ENCODE results near the gene MRPL14.
A peak's percentile ranks its signal among the peaks of the same experiment; 100 is the strongest.
"Not testable (repeated sequence)": the region's sequence is repeated elsewhere in the genome, so short reads cannot be mapped to it uniquely, and the experiment has no call there.

MRPL14 gene

DNA sequence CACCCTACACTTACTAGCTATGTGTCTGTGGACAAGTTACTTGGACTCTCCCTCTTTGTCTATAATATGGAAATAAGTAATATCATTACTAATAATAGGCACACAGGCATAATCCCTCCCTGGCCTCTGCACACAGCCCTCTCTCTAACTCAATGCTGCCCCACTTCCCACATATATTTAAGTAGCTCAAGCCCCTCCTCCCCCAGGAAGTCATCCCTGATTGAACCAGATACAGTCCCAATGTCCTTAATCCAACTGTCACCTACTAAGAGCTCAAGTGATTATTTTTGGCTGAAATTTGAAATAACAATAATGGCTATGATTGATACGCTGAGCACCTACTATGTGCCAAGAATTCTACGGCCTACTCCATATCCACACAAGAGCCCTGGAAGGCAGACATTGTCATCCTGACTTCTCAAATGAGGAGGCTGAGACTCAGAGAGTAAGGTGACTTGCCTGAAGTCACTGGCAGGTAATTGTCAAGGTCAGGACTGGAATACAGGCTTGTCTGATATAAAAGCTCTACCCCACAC is 29.4 kb downstream of the MRPL14 start:
- no peak for DNase-seq

DNA sequence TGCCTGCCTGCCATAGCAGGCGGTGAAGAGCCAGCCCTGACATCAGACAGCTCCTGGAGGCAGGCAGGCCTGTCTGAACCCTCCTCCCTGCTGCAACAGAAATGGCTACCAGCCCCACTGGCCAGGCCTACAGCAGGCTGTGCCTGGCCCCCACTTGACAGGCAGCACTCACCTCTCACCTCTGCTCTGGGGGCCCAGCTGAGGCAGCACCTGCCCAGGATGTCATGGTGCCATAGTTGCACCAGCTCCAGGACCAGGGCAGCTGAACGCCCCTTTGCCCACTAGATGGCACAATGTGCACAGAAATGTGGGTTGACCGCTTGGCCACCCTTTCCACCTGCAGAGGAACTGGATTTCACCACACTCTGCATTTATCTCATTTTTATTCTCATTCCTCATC is 30.6 kb downstream of the MRPL14 start:
- DNase-seq = peak; percentile 78

DNA sequence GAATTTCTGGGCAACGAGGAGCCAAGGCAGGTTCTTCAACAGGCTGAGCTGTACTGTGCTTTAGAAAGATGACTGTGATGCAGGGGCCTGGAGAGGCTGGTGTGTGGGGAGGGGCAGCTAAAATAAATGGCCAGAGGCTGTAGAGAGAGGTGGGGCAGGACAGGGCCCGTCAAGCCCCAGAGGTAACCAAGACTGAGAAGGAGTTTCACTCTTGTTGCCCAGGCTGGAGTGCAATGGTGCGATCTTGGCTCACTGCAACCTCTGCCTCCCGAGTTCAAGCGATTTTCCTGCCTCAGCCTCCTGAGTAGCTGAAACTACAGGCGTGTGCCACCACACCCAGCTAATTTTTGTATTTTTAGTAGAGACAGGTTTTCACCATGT is 32.0 kb downstream of the MRPL14 start:
- DNase-seq = not testable (repeated sequence)

DNA sequence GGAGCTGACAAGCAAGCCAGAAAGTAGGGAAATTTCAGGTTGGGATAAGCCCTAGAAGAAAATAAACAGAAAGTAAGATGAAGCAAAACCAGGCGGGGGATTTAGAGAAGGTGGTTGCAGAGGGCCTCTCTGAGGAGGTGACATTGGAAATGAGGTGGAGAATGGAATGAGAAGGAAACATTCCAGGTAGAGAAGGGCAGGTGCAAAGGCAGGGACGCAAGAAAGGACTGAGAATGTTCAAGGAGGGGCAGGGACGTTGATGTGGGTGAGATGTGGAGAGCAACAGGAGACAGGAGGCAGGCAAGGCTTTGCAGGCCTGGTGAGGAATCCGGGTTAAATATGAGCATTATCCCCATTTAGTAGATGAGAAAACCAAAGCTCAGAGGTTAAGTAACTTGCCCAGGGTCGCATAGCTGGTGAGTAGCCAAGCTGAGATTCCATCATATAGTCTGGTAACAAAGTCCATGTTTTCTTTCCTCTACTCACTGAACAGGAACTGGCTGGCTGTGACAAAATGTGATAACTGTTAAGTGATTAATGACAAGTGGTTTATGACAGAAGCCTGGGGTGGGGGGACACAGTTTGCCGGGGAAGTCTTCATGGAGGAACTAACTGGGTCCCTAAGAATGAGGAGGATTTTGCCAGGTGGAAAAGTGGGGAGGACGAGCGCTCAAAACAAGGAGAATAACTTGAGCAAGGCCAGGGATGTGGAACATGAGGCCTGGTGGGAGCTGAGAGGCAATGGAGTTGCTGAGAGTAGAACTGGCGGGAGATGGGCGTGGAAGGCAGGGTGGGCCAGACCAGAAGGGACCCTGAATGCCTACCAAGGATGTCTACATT is 32.6 kb downstream of the MRPL14 start:
- DNase-seq = no peak

DNA sequence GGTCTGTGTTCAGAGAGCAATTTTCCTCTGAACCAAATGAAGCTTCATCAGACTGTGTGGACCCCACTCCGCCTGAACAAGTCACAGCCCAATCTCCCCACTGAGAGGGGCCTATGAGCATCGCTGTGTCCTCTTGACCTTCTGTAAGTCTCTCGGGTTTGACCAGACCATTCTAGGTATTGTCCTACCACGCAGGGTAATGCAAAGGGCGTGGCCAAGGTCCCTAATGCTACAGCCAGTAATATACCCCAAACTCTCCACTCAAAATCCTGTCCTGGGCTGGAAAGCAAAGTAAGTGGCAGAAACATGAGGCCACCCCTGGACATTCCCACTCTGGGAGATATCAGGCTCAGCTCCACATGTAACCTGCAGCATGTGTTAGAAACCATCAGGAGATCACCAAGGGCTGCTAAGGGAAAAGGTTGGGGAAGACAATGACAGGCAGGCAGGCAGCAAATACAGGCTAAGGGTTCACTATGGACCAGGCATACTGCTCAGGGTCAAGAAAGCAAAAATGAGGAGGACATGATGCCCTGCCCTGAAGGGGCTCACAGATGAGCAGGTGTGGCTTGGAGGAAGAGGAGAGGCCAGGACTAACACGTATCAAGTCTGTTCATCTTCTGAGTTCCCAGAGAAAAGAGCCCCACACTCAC is 33.4 kb downstream of the MRPL14 start:
- DNase-seq = no peak

DNA sequence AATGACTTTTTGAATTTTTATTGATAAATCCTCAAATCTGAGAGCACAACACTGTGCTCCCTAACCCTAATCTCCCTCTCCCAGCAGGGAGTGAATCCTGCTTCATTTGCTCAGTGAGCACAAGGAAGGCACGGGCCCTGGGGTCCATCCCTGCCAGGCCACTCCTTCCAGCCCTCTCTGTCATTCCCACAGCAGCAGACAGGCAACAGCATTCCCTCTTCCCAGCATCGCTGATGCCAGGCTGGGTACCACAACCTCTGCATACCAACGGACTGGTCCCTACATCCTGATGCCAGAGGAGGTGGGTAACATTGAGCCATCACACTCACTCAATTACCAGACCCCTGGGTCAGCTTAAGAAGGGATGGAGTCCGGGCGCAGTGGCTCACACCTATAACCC is 34.2 kb downstream of the MRPL14 start:
- no peak for DNase-seq

DNA sequence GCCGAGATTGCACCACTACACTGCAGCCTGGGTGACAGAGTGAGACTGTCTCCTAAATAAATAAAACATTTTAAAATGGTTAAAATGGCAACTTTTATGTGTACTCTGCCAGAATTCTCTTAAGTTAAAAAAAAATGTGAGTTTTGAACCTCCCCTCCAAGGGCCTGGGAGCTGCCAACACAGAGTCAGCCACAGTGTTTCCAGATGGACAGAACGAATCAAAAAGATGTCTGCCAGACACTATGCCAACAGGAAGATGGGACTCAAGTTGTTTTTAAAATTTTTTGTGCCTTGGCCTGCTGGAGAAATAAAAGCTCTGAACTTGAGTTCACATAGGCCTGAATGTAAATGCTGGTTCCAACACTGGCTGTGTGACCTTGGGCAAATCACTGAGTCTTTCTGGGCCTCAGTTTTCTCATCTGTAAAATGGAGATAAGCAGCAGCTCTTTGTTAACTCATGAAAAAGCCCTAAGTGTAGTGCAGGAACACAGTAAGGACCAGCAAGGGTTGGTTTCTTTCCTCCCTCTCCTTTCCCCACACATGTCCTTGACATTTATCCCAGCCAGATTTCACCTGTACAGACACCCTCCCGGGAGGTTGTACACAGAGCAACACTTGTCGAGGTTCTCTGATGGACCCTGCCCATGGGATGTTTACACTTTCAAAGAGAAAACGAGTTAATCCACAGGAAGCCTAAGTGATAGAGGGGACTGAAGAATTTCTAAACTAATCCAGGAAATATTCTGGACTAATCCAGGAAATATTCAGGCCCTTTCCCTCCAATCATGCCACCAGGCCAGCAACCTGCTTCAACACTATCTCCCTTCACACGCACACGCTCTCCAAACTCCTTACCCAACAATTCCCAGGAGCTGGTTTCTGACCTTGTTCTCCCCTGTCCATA is 35.0 kb downstream of the MRPL14 start:
- DNase-seq = no peak

DNA sequence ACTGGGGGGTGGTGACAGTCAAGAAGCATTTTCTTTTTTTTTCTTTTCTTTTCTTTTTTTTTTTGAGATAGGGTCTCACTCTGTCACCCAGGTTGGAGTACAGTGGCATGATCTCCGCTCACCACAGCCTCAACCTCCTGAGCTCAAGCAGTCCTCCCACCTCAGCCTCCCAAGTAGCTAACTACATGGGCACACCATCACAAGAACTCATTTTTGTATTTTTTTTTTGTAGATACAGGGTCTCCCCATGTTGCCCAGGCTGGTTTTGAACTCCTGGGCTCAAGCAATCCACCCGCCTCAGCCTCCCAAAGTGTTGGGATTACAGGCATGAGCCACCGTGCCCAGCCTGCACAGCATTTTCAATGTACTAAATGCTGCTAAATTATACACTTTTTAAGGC is 35.9 kb downstream of the MRPL14 start:
- not testable (repeated sequence) for DNase-seq

DNA sequence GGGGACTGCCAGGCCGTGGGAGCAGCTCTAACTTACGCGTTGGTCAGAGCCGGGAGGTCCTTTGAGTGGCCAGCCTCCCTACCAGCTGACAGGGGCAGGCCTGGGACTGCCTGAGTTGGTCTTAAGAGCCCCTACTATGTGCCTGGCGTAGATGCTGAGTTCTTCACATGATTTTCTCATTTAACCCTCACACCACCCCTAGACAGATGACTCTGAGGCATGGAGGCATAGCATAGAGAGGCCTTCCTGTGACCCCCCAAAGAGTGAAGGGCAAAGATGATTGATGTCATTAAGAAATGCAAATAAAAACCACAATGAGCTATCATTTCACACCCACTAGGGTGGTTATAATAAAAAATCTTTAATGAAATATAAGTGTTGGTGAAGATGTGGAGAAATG is 36.8 kb downstream of the MRPL14 start:
- DNase-seq = no peak

DNA sequence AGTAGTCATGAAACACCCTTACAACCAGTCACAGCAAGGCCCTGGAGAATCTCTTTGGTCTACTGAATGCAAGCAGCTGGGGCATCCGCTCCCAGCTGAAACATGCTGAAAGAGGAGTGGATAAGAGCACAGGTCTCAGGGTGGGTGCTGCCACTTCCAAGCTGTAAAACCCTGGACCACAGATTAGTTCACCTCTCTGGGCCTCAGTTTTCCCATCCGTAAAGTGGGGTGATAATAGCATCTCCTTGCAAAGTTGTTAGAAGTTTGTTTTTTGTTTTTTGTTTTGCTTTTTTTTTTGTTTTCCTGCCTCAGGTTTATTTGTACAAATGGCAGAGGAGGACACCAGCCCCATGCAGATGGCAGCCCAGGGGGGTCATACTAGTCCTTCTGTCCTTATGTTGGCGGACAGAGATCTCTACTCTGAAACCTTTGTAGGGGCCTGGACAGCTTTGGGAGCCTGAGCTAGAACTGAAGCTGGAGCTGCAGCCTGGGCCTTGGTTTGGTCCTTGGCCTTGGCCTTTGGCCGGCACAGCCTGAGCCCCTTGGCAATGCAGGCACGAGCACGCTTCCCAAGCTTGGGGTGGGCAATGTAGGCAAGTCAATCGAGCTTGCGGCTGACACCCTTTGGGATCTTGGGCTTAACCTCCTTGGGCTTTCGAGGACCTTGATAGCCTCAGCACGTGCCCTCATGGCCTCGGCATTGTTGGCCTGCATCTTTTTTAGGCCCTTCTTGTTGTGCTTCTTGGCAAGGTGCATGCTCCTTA is 38.2 kb downstream of the MRPL14 start:
- no peak for DNase-seq

DNA sequence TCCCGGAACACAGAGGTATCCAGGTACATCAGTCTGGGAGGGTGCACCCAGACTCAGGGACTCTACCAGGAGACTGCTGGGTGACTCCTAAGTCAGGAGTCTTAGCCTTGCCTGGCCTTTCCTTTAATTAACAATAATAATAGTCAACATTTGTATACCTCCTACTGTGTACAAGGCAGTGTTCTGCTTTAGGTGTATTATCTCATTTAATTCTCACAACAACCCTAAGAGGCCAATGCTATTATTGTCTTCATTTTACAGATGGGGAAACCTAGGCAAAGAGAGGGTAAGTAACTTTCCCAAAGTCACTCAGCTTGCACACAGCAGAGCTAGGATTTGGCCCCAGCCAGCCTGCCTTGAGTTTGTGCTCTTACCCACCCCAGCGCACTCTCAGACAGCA is 39.6 kb downstream of the MRPL14 start:
- no peak for DNase-seq

DNA sequence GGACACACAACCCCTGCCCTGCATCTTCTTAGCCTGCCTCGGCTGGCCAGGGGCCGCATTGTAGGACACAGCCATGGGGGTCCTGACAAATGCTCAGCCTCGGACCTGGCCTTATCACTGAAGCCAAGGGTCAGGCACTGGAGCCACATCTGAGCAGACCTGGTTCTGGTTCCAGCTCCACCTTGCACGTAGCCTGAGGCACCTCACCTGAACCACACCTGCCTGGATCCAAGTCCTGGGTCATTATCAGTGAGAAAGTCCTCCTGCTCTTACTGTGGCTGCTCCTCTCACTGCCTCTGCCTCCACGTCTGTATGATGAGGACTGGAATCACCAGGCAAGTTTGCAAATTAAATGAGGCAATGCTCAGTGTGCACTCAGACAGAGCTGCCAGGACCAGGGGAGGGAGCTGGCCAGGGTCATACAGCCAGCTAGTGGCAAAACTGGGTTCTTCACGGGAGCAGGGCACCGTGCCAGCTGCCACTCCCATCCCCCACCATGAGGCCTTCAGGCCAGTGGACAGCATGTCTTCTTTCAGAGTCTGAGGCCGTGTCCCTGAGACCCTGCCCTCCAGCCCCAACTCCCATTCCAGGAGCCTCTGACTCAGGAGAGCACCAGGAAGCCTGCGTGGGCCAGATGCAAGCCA is 40.2 kb downstream of the MRPL14 start:
- no peak for DNase-seq

DNA sequence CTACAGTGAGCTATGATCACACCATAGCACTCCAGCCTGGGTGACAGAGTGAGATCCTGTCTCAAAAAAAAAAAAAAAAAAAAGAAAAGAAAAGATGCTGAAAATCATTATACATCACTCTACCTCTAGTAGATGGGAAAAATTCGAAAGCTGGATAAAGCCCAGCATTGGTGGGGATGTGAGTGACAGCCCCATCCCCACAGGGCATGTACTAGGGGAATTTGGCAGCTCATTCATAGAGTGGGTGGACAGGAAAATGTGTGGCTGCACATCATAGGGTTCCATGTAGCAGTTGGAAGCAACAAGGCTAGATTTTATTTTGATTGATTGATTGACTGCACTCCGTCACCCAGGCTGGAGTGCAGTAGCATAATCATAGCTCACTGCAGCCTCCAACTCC is 42.0 kb downstream of the MRPL14 start:
- DNase-seq = no peak

DNA sequence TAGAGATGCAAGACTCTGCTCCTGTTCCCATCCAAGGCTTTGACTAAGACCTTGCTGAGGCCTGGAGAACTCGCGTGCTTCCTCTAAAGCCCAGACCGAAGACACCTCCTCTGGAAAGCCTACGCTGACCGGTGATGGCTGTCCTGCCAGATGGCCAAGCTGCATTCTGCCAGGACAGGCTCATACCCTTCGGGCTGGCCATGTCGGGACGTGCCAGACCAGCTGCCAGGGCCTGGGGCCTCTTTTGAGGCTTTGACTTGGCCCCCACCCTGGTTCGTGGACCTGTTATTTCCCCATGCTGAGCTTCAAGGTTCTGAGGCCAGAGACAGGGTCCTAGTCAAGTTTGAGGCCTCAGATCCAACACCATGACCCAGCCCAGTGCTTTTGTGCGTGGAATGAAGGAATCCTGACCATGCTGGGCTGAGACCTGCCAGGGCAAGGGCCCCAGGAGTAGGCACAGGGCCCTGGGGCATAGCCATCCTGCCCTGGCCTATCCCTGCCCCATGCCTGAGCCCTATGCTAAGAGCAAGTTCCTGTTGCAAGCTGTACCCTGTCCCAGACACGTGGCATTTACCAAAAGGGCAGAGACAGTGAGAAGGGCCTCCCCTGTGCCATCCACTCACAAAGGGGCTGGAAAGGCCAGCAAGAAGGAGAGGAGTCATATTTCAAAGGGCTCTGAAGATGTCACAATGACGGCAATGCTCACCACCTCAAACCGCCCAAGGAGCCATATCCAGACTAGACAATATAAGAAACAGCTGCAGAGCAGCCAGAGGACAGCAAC is 42.8 kb downstream of the MRPL14 start:
- no peak for DNase-seq

DNA sequence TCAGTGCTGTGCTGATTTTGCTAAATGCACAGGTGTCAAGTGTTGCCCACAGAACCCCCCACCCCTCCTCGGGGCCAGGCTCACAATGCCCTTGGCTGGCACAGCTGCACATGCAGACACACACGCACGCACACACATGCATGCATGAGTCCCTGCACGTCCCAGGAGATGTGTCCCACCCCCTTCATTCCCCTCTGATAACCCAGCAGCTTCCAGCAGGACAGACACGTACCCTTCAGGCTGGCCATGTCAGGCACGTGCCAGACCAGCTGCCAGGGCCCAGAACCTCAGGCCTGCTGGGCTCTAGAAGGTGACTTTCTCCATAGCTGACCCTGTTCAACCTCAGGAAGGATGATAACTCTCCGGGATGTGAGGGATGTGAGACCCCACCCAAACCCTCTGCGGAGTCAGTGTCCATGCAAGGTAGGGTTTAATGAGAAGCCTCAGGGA is 44.4 kb downstream of the MRPL14 start:
- DNase-seq = no peak

DNA sequence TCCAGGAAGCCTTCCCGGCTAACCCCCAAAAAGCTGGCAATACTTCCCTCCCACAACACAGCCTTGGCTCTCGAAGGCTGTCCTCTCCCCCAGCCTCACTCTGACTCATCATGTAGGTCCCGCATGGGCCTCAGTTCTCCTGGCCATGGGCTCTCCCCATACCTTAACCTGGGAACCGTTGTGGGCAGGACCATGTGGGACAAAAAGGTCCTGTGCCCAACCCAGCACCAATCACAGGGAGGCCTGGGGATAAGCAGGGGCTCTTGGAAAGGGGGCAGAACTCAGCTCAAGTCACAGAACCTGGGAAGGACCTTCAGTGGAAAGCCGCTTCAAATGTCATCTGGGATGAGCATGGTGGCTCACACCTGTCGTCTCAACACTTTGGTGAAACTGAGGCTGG is 45.5 kb downstream of the MRPL14 start:
- no peak for DNase-seq

DNA sequence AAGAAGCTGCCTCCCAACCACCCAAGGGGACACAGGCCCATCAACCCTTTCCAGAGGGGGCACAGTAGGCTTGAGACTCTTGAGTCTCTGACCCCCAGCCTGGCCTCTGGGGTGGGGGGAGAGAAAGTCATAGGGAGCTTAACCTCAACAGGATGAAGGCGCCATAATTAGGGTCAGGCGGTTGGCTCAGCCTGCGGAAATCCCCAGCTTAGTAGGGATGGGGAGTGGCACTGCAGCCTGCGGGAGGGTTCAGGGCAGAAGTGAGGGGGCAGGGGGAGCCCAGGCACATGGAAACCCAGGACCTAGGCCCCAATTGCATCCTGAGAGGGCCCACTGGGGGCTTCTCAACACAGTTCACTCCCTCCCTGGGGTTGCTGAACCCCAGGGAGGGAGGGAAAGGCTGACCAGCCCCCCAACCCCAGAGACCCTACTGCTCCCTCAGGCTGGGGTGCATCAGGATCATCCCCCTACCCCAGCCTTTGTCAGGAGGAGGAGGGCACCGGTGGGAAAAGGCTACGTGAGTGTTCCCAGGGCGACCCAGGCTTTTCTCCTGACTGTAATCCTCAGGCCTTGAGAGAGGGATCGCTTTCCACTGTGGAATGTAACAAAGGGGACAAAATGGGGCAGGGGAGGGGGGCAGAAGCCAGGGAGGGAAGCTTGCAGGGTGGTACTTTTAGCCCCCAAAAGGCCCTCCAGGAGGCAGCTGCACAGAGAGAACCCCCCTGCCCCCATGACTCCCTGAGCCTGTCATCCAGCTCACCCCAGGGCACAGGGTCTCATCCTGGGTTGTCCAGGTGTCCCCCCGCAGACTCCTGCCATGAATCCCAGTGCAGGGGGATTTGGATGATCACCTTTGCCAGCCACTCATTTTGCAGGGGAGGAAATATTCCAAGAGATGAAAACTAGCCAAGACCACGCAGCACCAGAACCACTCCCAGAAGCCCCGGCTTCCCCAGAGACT is 46.4 kb downstream of the MRPL14 start:
- no peak for DNase-seq

DNA sequence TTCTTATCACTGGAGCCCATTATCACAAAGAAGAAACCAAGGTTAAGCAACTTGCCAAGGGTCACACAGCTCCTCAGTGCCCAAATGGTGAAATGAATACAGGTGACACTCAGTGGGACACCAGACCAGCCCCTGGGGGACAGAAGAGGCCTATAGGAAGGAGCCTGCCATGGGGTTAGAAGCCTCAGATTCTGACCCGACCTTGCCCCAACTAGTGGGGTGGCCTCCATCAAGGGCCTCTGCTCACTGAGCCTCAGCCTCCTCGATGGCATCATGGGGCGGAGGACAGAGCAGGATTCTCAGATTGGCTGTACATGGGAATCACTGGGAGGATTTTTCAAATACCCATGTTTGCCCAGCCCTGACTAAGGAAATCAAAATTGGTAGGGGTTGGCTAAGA is 47.6 kb downstream of the MRPL14 start:
- no peak for DNase-seq

DNA sequence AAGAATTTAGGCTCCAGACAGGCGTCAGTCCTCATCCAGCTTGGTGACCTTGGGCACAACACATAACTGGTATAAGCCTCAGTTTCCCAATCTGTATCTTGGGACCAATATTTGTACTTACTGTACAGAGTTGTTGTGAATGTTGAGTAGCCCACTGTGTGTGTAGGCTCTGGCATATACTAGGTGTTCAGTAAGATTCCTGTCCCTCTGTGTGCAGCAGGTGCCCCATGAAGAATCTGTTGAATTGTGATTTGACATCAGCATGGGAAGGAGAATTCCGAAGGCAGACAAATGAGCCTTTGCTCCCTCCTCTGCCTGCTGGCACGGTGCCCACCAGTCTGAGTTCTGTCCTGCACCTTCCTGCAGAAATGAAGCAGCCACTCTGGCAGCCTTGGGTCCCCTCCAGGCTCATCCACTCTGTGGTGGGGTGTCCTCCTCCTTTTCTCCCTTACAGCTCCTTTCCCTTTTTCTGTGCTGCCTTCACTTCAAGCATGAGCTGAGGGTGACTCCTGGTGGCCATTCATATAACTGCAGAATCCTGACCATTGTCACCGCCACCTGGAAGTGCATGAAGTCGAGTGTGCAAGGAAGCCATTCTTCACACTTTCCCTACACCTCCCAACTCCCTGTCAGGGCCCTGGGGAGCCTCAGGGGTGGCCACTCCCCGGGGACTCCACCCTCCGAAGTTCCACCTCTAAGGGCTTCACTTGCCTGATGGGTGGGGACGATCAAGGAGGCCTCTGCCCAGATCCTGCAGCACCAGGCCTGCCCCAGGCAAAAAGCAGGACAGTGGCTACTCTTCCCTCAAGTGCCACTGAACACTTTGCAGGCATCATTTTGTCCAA is 48.2 kb downstream of the MRPL14 start:
- DNase-seq = peak; percentile 86
